Measurements from ENCODE around the gene RNASE7. TPM values are rescaled to one million over a fixed set of nuclear protein-coding genes. Genes with fewer than 3 reads are reported as not detected.

RNASE7 gene
- total RNA-seq, 2 donors from 2014 or later: 1.0 TPM; not detected in 1

DNA sequence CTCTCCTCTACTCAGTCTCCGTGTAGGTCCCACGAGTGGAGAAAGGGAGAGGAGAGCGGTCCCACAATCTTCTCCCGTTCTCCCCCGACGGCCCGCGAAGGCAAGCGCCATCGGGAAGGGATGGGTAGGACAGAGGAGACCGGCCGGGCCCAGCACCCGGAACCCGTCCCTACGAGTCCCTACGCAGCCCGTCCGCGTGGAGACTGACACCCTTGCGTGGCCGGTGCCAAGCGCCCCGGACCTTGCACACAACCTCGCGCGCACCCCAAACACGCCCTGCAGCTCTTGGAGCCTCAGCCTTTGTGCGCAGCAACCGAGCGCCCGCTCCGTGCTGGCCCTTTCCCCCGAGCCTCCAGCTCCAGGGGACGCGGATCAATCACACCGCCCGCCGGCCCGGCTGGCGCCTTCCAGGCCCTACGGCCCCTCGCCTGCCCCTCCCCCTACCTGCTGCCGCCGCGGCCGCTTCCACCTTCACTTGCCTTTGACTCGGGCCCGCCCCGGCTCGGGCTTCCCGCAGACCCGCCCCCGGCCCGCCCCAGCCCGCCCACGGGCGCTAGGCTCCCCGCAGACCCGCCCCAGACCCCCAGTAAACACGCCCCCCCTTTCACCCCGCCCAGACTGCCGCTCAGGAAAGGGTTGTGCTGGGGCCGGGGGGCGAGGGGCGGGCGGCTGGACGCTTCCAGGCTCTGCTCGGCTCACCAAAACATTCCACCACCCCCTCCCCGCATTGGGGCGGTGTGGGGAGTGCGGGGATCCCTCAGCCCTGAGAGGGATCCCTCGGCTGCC, 17.4 kb upstream of the RNASE7 start, which contains the start of gene NDRG2:
Gene NDRG2 (minus strand): TSS at position 477 of the 786 bp plus-strand sequence. CDS start 1,746 bp downstream, outside the sequence.
- Histone ChIP-seq H3K27me3 (no peaks in the 10 kb centered on the region), H3K4me1 (peaks cover 33% of the 10 kb centered on the region), H3K9me3 (no peaks in the 10 kb centered on the region), H3K27ac (peak within 1 kb of the TSS; percentile 69 to 77 (median 74)), H3K4me3 (peak within 1 kb of the TSS; percentile 26 to 46), H3K36me3 (replicated peaks in 1 of 2; ENCODE audit: insufficient read depth in 1 of 2, low read depth in 2 of 2) (peaks cover 0 to 3% of the 10 kb centered on the region in 2 donors)
- DNase-seq (peak; percentile 83 to 91 (median 88)), ATAC-seq (peak; percentile 88)
- WGBS, 2 donors: 0 to 1% methylated on average over 34 to 61 of the region's 72 CpGs
- peak; percentile 45 to 65 (median 62) for TF ChIP-seq POLR2A (IDR thresholded peaks at IDR 0.05)
- TF ChIP-seq, protein P1, sequence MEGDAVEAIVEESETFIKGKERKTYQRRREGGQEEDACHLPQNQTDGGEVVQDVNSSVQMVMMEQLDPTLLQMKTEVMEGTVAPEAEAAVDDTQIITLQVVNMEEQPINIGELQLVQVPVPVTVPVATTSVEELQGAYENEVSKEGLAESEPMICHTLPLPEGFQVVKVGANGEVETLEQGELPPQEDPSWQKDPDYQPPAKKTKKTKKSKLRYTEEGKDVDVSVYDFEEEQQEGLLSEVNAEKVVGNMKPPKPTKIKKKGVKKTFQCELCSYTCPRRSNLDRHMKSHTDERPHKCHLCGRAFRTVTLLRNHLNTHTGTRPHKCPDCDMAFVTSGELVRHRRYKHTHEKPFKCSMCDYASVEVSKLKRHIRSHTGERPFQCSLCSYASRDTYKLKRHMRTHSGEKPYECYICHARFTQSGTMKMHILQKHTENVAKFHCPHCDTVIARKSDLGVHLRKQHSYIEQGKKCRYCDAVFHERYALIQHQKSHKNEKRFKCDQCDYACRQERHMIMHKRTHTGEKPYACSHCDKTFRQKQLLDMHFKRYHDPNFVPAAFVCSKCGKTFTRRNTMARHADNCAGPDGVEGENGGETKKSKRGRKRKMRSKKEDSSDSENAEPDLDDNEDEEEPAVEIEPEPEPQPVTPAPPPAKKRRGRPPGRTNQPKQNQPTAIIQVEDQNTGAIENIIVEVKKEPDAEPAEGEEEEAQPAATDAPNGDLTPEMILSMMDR (IDR thresholded peaks at IDR 0.05): no peak
- intact Hi-C loops (cut with DNase I): no loop called here

DNA sequence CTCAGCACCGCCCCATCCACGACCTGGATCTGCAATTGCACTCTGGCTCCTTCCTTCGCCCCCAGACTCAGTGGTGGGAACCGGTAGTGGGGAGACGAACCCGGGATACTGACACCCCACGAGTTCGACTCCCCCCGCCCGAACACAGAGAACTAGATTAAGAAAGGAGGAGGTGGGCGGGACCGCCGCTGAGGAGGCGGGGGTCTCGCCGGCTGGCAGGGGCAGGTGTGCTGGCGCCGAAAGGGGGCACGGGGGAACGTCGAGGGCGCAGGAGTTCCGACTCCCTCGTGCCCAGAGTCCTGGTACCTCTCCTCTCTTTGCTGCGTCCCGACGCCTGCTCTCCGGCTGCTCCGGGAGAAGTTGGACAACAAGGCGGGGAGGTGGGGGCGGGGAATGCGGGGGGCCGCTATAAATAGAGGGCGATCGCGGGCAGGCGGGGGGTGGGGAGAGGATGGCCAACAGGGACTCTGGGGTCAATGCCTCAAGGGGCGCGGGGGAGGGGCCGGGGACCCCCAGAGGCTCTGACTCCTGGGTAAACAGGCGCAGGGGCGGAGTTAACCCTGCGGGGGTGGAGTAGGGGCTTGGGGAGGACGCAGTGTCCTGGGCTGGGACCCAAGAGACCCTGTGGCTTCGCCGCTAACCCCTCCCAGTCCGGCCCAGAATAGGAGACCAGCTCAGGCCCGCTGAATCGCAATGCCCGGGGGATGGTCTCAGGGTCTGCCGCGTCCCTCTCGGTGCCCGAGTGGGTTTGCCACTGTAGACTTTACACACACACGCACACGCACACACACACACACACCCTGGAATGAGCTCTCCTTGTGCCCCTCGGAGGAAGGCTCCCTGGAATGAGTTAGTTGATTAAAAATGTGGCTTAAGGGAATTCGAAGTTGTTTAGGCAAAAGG, 16.5 kb upstream of the RNASE7 start:
- no peaks in the 10 kb centered on the region for H3K27me3 ChIP-seq
- no peaks in the 10 kb centered on the region for H3K36me3 ChIP-seq (replicated peaks in 1 of 2; ENCODE audit: insufficient read depth in 1 of 2, low read depth in 2 of 2)
- peak overlapping the region; percentile 26 to 46 for H3K4me3 ChIP-seq
- 19 to 24% methylated on average over 22 to 34 of the region's 58 CpGs for WGBS, 2 donors
- H3K9me3 ChIP-seq: no peaks in the 10 kb centered on the region
- TF ChIP-seq, protein P1 (IDR thresholded peaks at IDR 0.05): peak in 1 of 7 experiments; percentile 12
- TF ChIP-seq POLR2A (IDR thresholded peaks at IDR 0.05): no peak
- peaks cover 33% of the 10 kb centered on the region for H3K4me1 ChIP-seq
- ATAC-seq: peak; percentile 27
- intact Hi-C loops (cut with DNase I): no loop called here
- peak; percentile 47 to 69 (median 58) for DNase-seq
- peak overlapping the region; percentile 69 to 77 (median 74) for H3K27ac ChIP-seq

DNA sequence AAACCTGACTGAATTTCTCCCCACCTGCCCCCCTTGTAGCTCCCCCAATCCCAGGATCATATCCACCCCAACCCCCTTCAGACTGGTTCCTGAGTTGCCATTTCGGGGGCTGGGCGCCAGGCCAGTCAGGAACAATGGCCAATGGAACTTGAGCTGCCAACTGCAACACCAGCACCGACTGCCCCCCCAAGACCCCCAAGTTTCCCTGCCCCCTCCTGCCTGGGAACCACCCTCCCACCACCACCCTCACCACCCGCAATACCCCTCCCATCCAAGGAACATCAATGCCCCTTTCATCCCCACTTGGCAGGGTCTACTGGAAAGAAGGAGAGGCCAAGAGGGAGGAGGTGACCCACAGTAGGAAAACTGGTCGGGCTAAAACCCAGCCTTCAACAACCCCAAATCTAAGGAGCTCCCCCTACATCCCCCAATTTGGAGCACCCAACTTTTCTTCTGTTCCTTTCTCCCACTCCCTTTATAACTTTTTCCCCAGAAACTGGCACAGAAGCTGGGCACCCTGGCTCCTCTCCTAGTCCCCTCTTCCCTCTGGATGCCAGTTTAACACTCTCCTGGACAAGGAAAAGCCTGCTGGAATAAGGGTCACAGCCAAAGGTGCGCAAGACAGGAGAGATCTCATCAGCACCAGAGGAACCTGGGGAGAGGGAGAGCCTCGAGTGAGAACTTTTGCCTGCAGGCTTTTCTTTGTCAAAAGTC, 15.7 kb upstream of the RNASE7 start:
- no peak overlapping the region for H3K4me3 ChIP-seq
- ATAC-seq (no peak), DNase-seq (no peak)
- H3K27ac ChIP-seq: peak overlapping the region; percentile 69 to 77 (median 74)
- 53 to 59% methylated on average over 5 to 7 of the region's 7 CpGs for WGBS, 2 donors
- H3K4me1 ChIP-seq: peaks cover 33% of the 10 kb centered on the region
- intact Hi-C loops (cut with DNase I): no loop called here
- TF ChIP-seq, protein P1 (IDR thresholded peaks at IDR 0.05): no peak
- no peak for TF ChIP-seq POLR2A (IDR thresholded peaks at IDR 0.05)
- H3K36me3 ChIP-seq (replicated peaks in 1 of 2; ENCODE audit: insufficient read depth in 1 of 2, low read depth in 2 of 2): no peaks in the 10 kb centered on the region
- no peaks in the 10 kb centered on the region for H3K27me3 ChIP-seq
- H3K9me3 ChIP-seq: no peaks in the 10 kb centered on the region

DNA sequence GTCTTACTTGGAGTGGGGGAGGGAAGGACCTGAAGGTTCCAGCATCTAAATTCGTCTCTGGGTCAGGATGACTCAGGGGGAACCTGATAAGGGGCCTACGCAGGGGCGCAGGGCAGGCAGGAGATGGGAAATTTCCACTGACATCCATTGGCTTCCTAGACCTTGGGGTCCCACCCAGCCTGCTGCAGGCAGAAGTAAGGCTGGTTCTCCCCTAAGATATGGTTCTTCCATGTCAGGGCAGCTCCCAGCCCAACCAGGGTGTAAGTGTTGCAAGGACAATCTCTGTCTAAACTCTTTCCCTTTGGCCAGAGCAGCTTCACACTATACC, 15.2 kb upstream of the RNASE7 start:
- TF ChIP-seq POLR2A (IDR thresholded peaks at IDR 0.05): no peak
- TF ChIP-seq, protein P1 (IDR thresholded peaks at IDR 0.05): no peak
- no peak for DNase-seq
- Histone ChIP-seq H3K27me3 (no peaks in the 10 kb centered on the region), H3K4me1 (peaks cover 32% of the 10 kb centered on the region), H3K36me3 (replicated peaks in 1 of 2; ENCODE audit: insufficient read depth in 1 of 2, low read depth in 2 of 2) (no peaks in the 10 kb centered on the region), H3K27ac (peak overlapping the region in 2 of 4 donors; percentile 15 to 77), H3K4me3 (no peak overlapping the region), H3K9me3 (no peaks in the 10 kb centered on the region)
- intact Hi-C loops (cut with DNase I): no loop called here
- 25 to 44% methylated on average over 3 of the region's 3 CpGs for WGBS, 2 donors
- ATAC-seq: no peak

All from body of pancreas (tissue), 4 donors.